OCI-LY7 (cell line): ENCODE results near the gene CD36. TPM values are rescaled to one million over a fixed set of nuclear protein-coding genes. Genes with fewer than 3 reads are reported as not detected.

Experiments used
- BruUV-seq: library from RNA; stranded (reverse); fragments of 400-500 nt; replicated peaks from 2 replicates; lab custom pipeline; 2021; lab: Mats Ljungman, UMichigan
- CTCF ChIA-PET: fragments of 300-600 bp; sonication (Branson Sonifier 250); formaldehyde crosslinking; loops from one replicate; lab custom pipeline; 2022; ENCODE audit warnings: antibody characterized with exemption; ENCODE audit not compliant: unreplicated experiment; lab: Charles Lee
- POLR2A ChIA-PET: fragments of 300-600 bp; sonication (Branson Sonifier 250); formaldehyde crosslinking; loops from one replicate; lab custom pipeline; 2022; ENCODE audit warnings: antibody characterized with exemption; lab: Charles Lee
- DNase-seq: peaks from one replicate; pipeline ENCODE4 v3.0.0-alpha.2; 2015; ENCODE audit warnings: low spot score
- H2AFZ ChIP-seq: fragments of 200-600 bp; sonication (generic), shearing (Covaris generic); 2 replicates; pipeline ENCODE4 v1.6.1; 2014; ENCODE audit warnings: mild to moderate bottlenecking, antibody characterized with exemption, low read length, moderate library complexity
- H3K27ac ChIP-seq: fragments of 200-600 bp; sonication (generic); 2 replicates; pipeline ENCODE4 v1.5.1; 2014; ENCODE audit warnings: mixed run types, low read depth, mild to moderate bottlenecking, moderate library complexity, low read length, inconsistent platforms; ENCODE audit not compliant: poor library complexity, severe bottlenecking
- H3K36me3 ChIP-seq: fragments of 200-600 bp; sonication (generic); 2 replicates; pipeline ENCODE4 v1.6.1; 2014; ENCODE audit warnings: mild to moderate bottlenecking, antibody characterized with exemption, low read length, moderate library complexity, mixed read lengths; ENCODE audit not compliant: insufficient read depth
- H3K4me1 ChIP-seq: fragments of 200-600 bp; sonication (generic); 2 replicates; pipeline ENCODE4 v1.5.1; 2014; ENCODE audit warnings: mild to moderate bottlenecking, low read length; ENCODE audit not compliant: insufficient read depth, poor library complexity, severe bottlenecking
- H3K4me2 ChIP-seq: fragments of 200-600 bp; sonication (generic); 2 replicates; pipeline ENCODE4 v1.6.1; 2014; ENCODE audit warnings: mild to moderate bottlenecking, low read length
- H3K4me3 ChIP-seq: fragments of 200-600 bp; sonication (generic); 2 replicates; pipeline ENCODE4 v1.5.1; 2014; ENCODE audit warnings: mild to moderate bottlenecking, low read depth, low read length; ENCODE audit not compliant: poor library complexity, severe bottlenecking
- H3K79me2 ChIP-seq: fragments of 200-600 bp; sonication (generic); 2 replicates; pipeline ENCODE4 v1.6.1; 2016; ENCODE audit warnings: low read depth, mild to moderate bottlenecking, low read length, moderate library complexity, mixed read lengths; ENCODE audit not compliant: insufficient read depth
- H3K9me2 ChIP-seq: fragments of 200-600 bp; sonication (generic); 2 replicates; pipeline ENCODE4 v1.6.1; 2016; ENCODE audit warnings: mild to moderate bottlenecking, low read length, mixed read lengths; ENCODE audit not compliant: insufficient read depth
- H3K9me3 ChIP-seq: fragments of 200-600 bp; sonication (generic); 2 replicates; pipeline ENCODE4 v1.6.1; 2014; ENCODE audit warnings: mild to moderate bottlenecking, mixed run types, low read length, mixed read lengths
- H4K20me1 ChIP-seq: fragments of 200-600 bp; sonication (generic); 2 replicates; pipeline ENCODE4 v1.6.1; 2014; ENCODE audit warnings: mild to moderate bottlenecking, antibody characterized with exemption, low read length, moderate library complexity, mixed read lengths; ENCODE audit not compliant: insufficient read depth
- CTCF ChIP-seq: fragments of 200-600 bp; sonication (generic); conservative IDR thresholded peaks from 2 replicates; pipeline ENCODE4 v1.5.1; 2014; ENCODE audit warnings: mild to moderate bottlenecking, antibody characterized with exemption, low read length, moderate library complexity, mixed read lengths
- EZH2phosphoT487 ChIP-seq: fragments of 200-600 bp; sonication (generic); IDR thresholded peaks from 2 replicates; pipeline ENCODE4 v1.6.1; 2018; ENCODE audit warnings: low read depth, borderline replicate concordance, mild to moderate bottlenecking, mixed run types, antibody characterized with exemption, low read length, moderate library complexity, mixed read lengths
- intact Hi-C: fragments of 100-400 bp; cut with micrococcal nuclease; formaldehyde crosslinking; loops from one replicate; pipeline ENCODE4 v1.10.0; 2022; ENCODE audit not compliant: unreplicated experiment
- total RNA-seq, 2 experiments: library from RNA; depleted of rRNA in 1 of 2; stranded (reverse); fragments of >200 nt in 1 of 2; shearing (Covaris generic) in 1 of 2; gene quantifications; 2 replicates each; pipeline ENCODE4 v1.2.3, GENCODE V29; 2014 to 2022

CD36 gene
- total RNA-seq, 2 experiments from 2014 or later, result not detected

DNA sequence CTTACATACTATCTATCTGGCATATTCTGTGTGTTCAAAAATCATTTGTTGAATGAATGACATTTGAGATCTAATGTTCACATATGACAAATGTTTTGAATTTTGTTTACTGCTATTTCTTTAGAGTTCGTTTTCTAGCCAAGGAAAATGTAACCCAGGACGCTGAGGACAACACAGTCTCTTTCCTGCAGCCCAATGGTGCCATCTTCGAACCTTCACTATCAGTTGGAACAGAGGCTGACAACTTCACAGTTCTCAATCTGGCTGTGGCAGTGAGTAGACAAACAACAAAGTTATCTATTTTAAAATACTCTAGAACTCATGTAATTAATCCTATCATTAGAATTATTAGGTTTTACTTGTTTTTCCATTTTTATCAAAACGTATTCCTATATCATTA lies 22.5 kb downstream of the CD36 start:
- Histone ChIP-seq H3K79me2 (no peaks in the 10 kb centered on the region), H3K4me1 (no peaks in the 10 kb centered on the region), H3K36me3 (no peaks in the 10 kb centered on the region), H2AFZ (no peak overlapping the region), H3K9me3 (no peaks in the 10 kb centered on the region), H4K20me1 (no peaks in the 10 kb centered on the region), H3K27ac (no peak overlapping the region), H3K4me2 (no peak overlapping the region), H3K4me3 (no peak overlapping the region), H3K9me2 (no peaks in the 10 kb centered on the region)
- ChIA-PET CTCF (no interaction called here), POLR2A (no interaction called here)
- no TSS peak for BruUV-seq
- no peak for TF ChIP-seq EZH2phosphoT487
- DNase-seq, result no peak
- intact Hi-C loops, result no loop called here

GRCh38 chr7:80661729-80662128 lies 23.3 kb downstream of the CD36 start:
- H3K4me2 ChIP-seq, result no peak overlapping the region
- no peaks in the 10 kb centered on the region for H3K4me1 ChIP-seq
- H2AFZ ChIP-seq, result no peak overlapping the region
- H3K27ac ChIP-seq, result no peak overlapping the region
- no peaks in the 10 kb centered on the region for H3K36me3 ChIP-seq
- BruUV-seq, result no TSS peak
- H3K9me3 ChIP-seq, result no peaks in the 10 kb centered on the region
- TF ChIP-seq EZH2phosphoT487 (no peak), CTCF (peak; percentile 50)
- H4K20me1 ChIP-seq, result no peaks in the 10 kb centered on the region
- H3K9me2 ChIP-seq, result no peaks in the 10 kb centered on the region
- no peak for DNase-seq
- no peaks in the 10 kb centered on the region for H3K79me2 ChIP-seq
- ChIA-PET POLR2A (no interaction called here), CTCF (no interaction called here)
- no peak overlapping the region for H3K4me3 ChIP-seq
- intact Hi-C loops, result no loop called here

DNA sequence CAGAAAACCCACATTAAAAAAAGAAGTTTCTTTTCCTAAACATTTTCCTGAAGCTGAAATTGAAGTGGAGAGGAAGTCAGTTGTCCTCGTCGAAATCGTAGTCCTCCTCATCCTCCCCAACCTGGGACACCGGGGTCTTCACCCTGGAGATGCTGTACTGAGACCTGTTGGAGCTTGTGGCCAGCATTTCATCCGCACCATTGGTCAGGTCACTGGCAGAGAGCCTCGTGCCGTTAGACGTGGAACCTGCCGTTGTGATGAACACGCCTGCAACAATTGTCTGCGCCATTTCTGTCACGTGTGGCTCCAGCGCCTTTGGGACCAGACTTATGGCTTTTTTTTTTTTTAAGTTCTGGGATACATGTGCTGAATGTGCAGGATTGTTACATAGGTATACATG lies 23.8 kb downstream of the CD36 start:
- ChIA-PET CTCF (no interaction called here), POLR2A (interaction anchor here (0.6 kb wide), 1 partner anchor 13 kb away, joined by 4 read pairs; no protein-coding TSS in a partner anchor)
- no peaks in the 10 kb centered on the region for H3K9me2 ChIP-seq
- no peak overlapping the region for H3K27ac ChIP-seq
- no peak overlapping the region for H3K4me3 ChIP-seq
- no peaks in the 10 kb centered on the region for H3K9me3 ChIP-seq
- H3K4me1 ChIP-seq, result no peaks in the 10 kb centered on the region
- no peaks in the 10 kb centered on the region for H3K79me2 ChIP-seq
- no peaks in the 10 kb centered on the region for H3K36me3 ChIP-seq
- no peak overlapping the region for H2AFZ ChIP-seq
- DNase-seq, result no peak
- H3K4me2 ChIP-seq, result no peak overlapping the region
- no peaks in the 10 kb centered on the region for H4K20me1 ChIP-seq
- intact Hi-C loops, result no loop called here
- TF ChIP-seq EZH2phosphoT487 (no peak), CTCF (no peak)
- BruUV-seq, result no TSS peak
